ENCODE data around the gene GPR83.
"Not testable (repeated sequence)": the region's sequence is repeated elsewhere in the genome, so short reads cannot be mapped to it uniquely, and the experiment has no call there.

GPR83 gene

GRCh38 chr11:94400839-94401772, at the start of gene GPR83:
TSS of gene GPR83 (minus strand) at chr11:94401419. CDS start at chr11:94401247, 172 bp downstream.
- no peak for DNase-seq (ENCODE audit: low read depth in 2 of 2)

- no peak for DNase-seq (ENCODE audit: low read depth in 2 of 2)
Measured at GRCh38 chr11:94450048-94450447, 48.8 kb upstream of the GPR83 start.

GRCh38 chr11:94449437-94449836, 48.2 kb upstream of the GPR83 start:
- no peak for DNase-seq (ENCODE audit: low read depth in 2 of 2)

- no peak for DNase-seq (ENCODE audit: low read depth in 2 of 2)
Measured at GRCh38 chr11:94449029-94449428, 47.8 kb upstream of the GPR83 start.

GRCh38 chr11:94447149-94447548, 45.9 kb upstream of the GPR83 start:
- no peak for DNase-seq (ENCODE audit: low read depth in 2 of 2)

GRCh38 chr11:94445641-94446040, 44.4 kb upstream of the GPR83 start:
- DNase-seq (ENCODE audit: low read depth in 2 of 2): no peak

GRCh38 chr11:94433049-94433448, 31.8 kb upstream of the GPR83 start:
- no peak for DNase-seq (ENCODE audit: low read depth in 2 of 2)

- DNase-seq (ENCODE audit: low read depth in 2 of 2): no peak
Measured at GRCh38 chr11:94424662-94425061, 23.4 kb upstream of the GPR83 start.

GRCh38 chr11:94424011-94424410, 22.8 kb upstream of the GPR83 start:
- DNase-seq (ENCODE audit: low read depth in 2 of 2): no peak

- DNase-seq (ENCODE audit: low read depth in 2 of 2): no peak
Measured at GRCh38 chr11:94423507-94423906, 22.3 kb upstream of the GPR83 start.

GRCh38 chr11:94418123-94418765, 17.0 kb upstream of the GPR83 start:
- DNase-seq (ENCODE audit: low read depth in 2 of 2): no peak

GRCh38 chr11:94417386-94417987, 16.3 kb upstream of the GPR83 start:
- no peak for DNase-seq (ENCODE audit: low read depth in 2 of 2)

GRCh38 chr11:94405062-94405833, 4.0 kb upstream of the GPR83 start:
- no peak for DNase-seq (ENCODE audit: low read depth in 2 of 2)

GRCh38 chr11:94402355-94402754, 1.1 kb upstream of the GPR83 start:
- no peak for DNase-seq (ENCODE audit: low read depth in 2 of 2)

- no peak for DNase-seq (ENCODE audit: low read depth in 2 of 2)
Measured at GRCh38 chr11:94401773-94402265, 600 bp upstream of the GPR83 start.

GRCh38 chr11:94400457-94400838, 771 bp downstream of the GPR83 start:
- no peak for DNase-seq (ENCODE audit: low read depth in 2 of 2)

GRCh38 chr11:94400050-94400449, 1.2 kb downstream of the GPR83 start:
- DNase-seq (ENCODE audit: low read depth in 2 of 2): no peak

- DNase-seq (ENCODE audit: low read depth in 2 of 2): no peak
Measured at GRCh38 chr11:94398101-94398500, 3.1 kb downstream of the GPR83 start.

- no peak for DNase-seq (ENCODE audit: low read depth in 2 of 2)
Measured at GRCh38 chr11:94396282-94396681, 4.9 kb downstream of the GPR83 start.

- not testable (repeated sequence) for DNase-seq (ENCODE audit: low read depth in 2 of 2)
Measured at GRCh38 chr11:94391937-94392336, 9.3 kb downstream of the GPR83 start.

- DNase-seq (ENCODE audit: low read depth in 2 of 2): no peak
Measured at GRCh38 chr11:94379613-94380012, 21.6 kb downstream of the GPR83 start.

- DNase-seq (ENCODE audit: low read depth in 2 of 2): no peak
Measured at GRCh38 chr11:94376841-94377240, 24.4 kb downstream of the GPR83 start.
